Measurements from ENCODE around the gene ZNF479. TPM values are rescaled to one million over a fixed set of nuclear protein-coding genes. Genes with fewer than 3 reads are reported as not detected.
"Not testable (repeated sequence)": the region's sequence is repeated elsewhere in the genome, so short reads cannot be mapped to it uniquely, and the experiment has no call there.

The ZNF479 gene
- total RNA-seq = not detected

GRCh38 chr7:57132336-57132735, at the start of gene ZNF479:
Gene ZNF479, minus strand, starts transcription at chr7:57132436. Its CDS starts 112 bp downstream, at chr7:57132324.
- not testable (repeated sequence) for DNase-seq (ENCODE audit: low read depth in 2 of 3, low spot score in 2 of 3)

- no peak for DNase-seq (ENCODE audit: low read depth in 2 of 3, low spot score in 2 of 3)
Measured at GRCh38 chr7:57182031-57182430, 49.8 kb upstream of the ZNF479 start.

GRCh38 chr7:57181281-57181680, 49.0 kb upstream of the ZNF479 start:
- DNase-seq (ENCODE audit: low read depth in 2 of 3, low spot score in 2 of 3) = no peak

GRCh38 chr7:57179776-57180415, 47.7 kb upstream of the ZNF479 start:
- no peak for DNase-seq (ENCODE audit: low read depth in 2 of 3, low spot score in 2 of 3)

GRCh38 chr7:57178768-57179139, 46.5 kb upstream of the ZNF479 start:
- no peak for DNase-seq (ENCODE audit: low read depth in 2 of 3, low spot score in 2 of 3)

GRCh38 chr7:57177856-57178767, 45.9 kb upstream of the ZNF479 start:
- DNase-seq (ENCODE audit: low read depth in 2 of 3, low spot score in 2 of 3) = no peak

GRCh38 chr7:57176928-57177635, 44.8 kb upstream of the ZNF479 start:
- DNase-seq (ENCODE audit: low read depth in 2 of 3, low spot score in 2 of 3) = no peak

- DNase-seq (ENCODE audit: low read depth in 2 of 3, low spot score in 2 of 3) = no peak
Measured at GRCh38 chr7:57165285-57165899, 33.2 kb upstream of the ZNF479 start.

- not testable (repeated sequence) for DNase-seq (ENCODE audit: low read depth in 2 of 3, low spot score in 2 of 3)
Measured at GRCh38 chr7:57120123-57120784, 12.0 kb downstream of the ZNF479 start.
